H1 (cell line): ENCODE results near the gene MMP28.
A peak's percentile ranks its signal among the peaks of the same experiment; 100 is the strongest.

Experiments
- CEBPB ChIP-seq: IDR thresholded peaks from 2 replicates; pipeline ENCODE4 v1.6.1; 2012; ENCODE audit warnings: low read depth, low read length
- CTCF ChIP-seq, 3 experiments: IDR thresholded peaks; 1 replicate in 2 of 3; 2 replicates in 1 of 3; pipeline versions ENCODE4 v1.5.1 to v1.6.1; 2011; ENCODE audit warnings: low read length in 3 of 3, mild to moderate bottlenecking in 3 of 3, inconsistent platforms in 2 of 3, low read depth in 1 of 3, moderate library complexity in 1 of 3; ENCODE audit not compliant: insufficient read depth in 1 of 3; ENCODE audit errors: control extremely low read depth in 1 of 3
- EP300 ChIP-seq, 2 experiments: IDR thresholded peaks; 1 replicate in 1 of 2; 2 replicates in 1 of 2; pipeline ENCODE4 v1.6.1; 2011 to 2012; ENCODE audit warnings: low read depth in 2 of 2, low read length in 2 of 2, mild to moderate bottlenecking in 2 of 2, borderline replicate concordance in 1 of 2, inconsistent platforms in 1 of 2, moderate library complexity in 1 of 2
- SIX5 ChIP-seq: IDR thresholded peaks from 2 replicates; pipeline ENCODE4 v1.6.1; 2011; ENCODE audit warnings: mild to moderate bottlenecking, low read depth, low read length
- SP1 ChIP-seq: IDR thresholded peaks from 2 replicates; pipeline ENCODE4 v1.6.1; 2011; ENCODE audit warnings: low read depth, low read length
- SP2 ChIP-seq: IDR thresholded peaks from 2 replicates; pipeline ENCODE4 v1.6.1; 2012; ENCODE audit warnings: mild to moderate bottlenecking, low read length, inconsistent platforms
- TBP ChIP-seq: IDR thresholded peaks from 2 replicates; pipeline ENCODE4 v1.6.1; 2011; ENCODE audit warnings: low read depth, low read length, improper control_type of control experiment
- ZNF274 ChIP-seq: IDR thresholded peaks from 2 replicates; pipeline ENCODE4 v1.7.0; 2012; ENCODE audit warnings: low read length, borderline replicate concordance; ENCODE audit errors: extremely low read depth
- TF ChIP-seq, protein P1 (sequence below): IDR thresholded peaks from 2 replicates; pipeline ENCODE4 v1.6.1; 2012; ENCODE audit warnings: inconsistent platforms

GRCh38 chr17:35804658-35805192 lies 9.3 kb upstream of the MMP28 start:
- TF ChIP-seq ZNF274 = no peak
- 0 out of 3 replicates have a peak, but pooled peaks of 1 of the 2 experiments have one; percentile 13 for TF ChIP-seq EP300 (IDR thresholded peaks at IDR 0.05; ENCODE audit: borderline replicate concordance in 1 of 2, low read depth in 2 of 2, low read length in 2 of 2)
- TF ChIP-seq CTCF (IDR thresholded peaks at IDR 0.05; ENCODE audit: control extremely low read depth in 1 of 3, insufficient read depth in 1 of 3, low read depth in 1 of 3, low read length in 3 of 3) = peak in 2 of 3 experiments; percentile 94 to 98; a peak in 3 of 4 replicates
- TF ChIP-seq SP1 = no peak
- no peak for TF ChIP-seq CEBPB
- TF ChIP-seq SIX5 = no peak
- TF ChIP-seq SP2 = no peak
- no peak for TF ChIP-seq TBP
- TF ChIP-seq, protein P1, sequence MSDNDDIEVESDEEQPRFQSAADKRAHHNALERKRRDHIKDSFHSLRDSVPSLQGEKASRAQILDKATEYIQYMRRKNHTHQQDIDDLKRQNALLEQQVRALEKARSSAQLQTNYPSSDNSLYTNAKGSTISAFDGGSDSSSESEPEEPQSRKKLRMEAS = no peak
